GM23338 (cell line): ENCODE results near the gene ANKRD2.

ENCODE experiments used
- CREB1 ChIP-seq: fragments of 250-450 bp; sonication (Bioruptor Pico); IDR thresholded peaks from 2 replicates; pipeline ENCODE4 v1.5.0; 2020; ENCODE audit warnings: low read depth, mild to moderate bottlenecking, moderate library complexity
- CTCF ChIP-seq, 2 experiments: fragments of 200-600 bp in 1 of 2; sonication (generic) in 1 of 2; conservative IDR thresholded peaks; 2 replicates each; pipeline versions ENCODE4 v1.5.1 to v1.6.1; 2016 to 2017; ENCODE audit warnings: antibody characterized with exemption in 2 of 2, low read depth in 2 of 2, mild to moderate bottlenecking in 2 of 2, moderate library complexity in 1 of 2
- EZH2 ChIP-seq: fragments of 200-600 bp; sonication (generic); IDR thresholded peaks from one replicate; pipeline ENCODE4 v1.8.0; 2017; ENCODE audit warnings: antibody characterized with exemption, mild to moderate bottlenecking, low read depth; ENCODE audit not compliant: unreplicated experiment
- EZH2phosphoT487 ChIP-seq: fragments of 200-600 bp; sonication (generic); IDR thresholded peaks from one replicate; pipeline ENCODE4 v1.8.1; 2018; ENCODE audit warnings: antibody characterized with exemption; ENCODE audit not compliant: unreplicated experiment
- JUNB ChIP-seq: IDR thresholded peaks from one replicate; pipeline ENCODE4 v1.6.1; 2016; ENCODE audit warnings: antibody characterized with exemption; ENCODE audit not compliant: unreplicated experiment
- NANOG ChIP-seq: IDR thresholded peaks from 2 replicates; pipeline ENCODE4 v1.6.1; 2016; ENCODE audit warnings: antibody characterized with exemption, borderline replicate concordance
- POLR2AphosphoS5 ChIP-seq: IDR thresholded peaks from 2 replicates; pipeline ENCODE4 v1.6.1; 2016; ENCODE audit warnings: antibody characterized with exemption, low read depth
- STAT1 ChIP-seq: IDR thresholded peaks from one replicate; pipeline ENCODE4 v1.6.1; 2016; ENCODE audit warnings: antibody characterized with exemption; ENCODE audit not compliant: unreplicated experiment
- ZNF114 ChIP-seq: fragments of 250-450 bp; sonication (Bioruptor Pico); IDR thresholded peaks from 2 replicates; pipeline ENCODE4 v1.5.0; 2020; ENCODE audit warnings: mild to moderate bottlenecking, moderate library complexity
- ZNF331 ChIP-seq: fragments of 250-450 bp; sonication (Bioruptor Pico); IDR thresholded peaks from 2 replicates; pipeline ENCODE4 v1.5.0; 2020; ENCODE audit warnings: low read depth, mild to moderate bottlenecking, moderate library complexity
- TF ChIP-seq, protein P1 (sequence below): IDR thresholded peaks from one replicate; pipeline ENCODE4 v1.6.1; 2018; ENCODE audit warnings: antibody characterized with exemption; ENCODE audit not compliant: unreplicated experiment
- TF ChIP-seq, protein P2 (sequence below): fragments of 250-450 bp; sonication (Bioruptor Pico); IDR thresholded peaks from 2 replicates; pipeline ENCODE4 v1.5.0; 2020; ENCODE audit warnings: mild to moderate bottlenecking, moderate library complexity

DNA sequence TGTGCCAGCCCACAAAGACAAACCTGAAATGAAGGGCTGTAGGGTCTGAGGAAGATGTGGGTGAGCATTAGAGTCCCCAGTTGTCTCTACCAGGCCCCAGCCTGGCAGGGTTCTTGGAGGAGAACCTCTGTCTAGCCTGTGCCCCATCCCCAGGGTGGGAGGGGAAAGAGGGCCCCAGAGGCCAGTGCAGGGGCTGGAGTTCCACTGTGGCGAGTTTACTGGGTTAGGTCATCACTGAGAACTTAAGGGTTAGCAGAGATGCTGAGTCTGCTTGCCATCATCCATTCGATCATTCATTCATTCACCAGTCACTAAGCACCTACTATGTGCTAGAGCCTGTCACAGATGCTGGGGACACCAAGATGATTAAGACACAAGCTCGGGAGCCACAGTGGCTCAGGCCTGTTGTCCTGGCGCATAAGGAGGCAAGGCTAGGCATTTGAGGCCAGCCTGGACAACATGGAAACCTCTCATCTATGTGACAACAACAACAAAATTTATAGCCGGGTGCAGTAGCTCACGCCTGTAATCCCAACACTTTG, 2.6 kb downstream of the ANKRD2 start:
- TF ChIP-seq CTCF (conservative IDR thresholded peaks at IDR 0.05; ENCODE audit: low read depth in 2 of 2) (no peak), POLR2AphosphoS5 (no peak), EZH2 (no peak), JUNB (no peak), ZNF331 (CRISPR knock-in tag) (no peak), CREB1 (CRISPR knock-in tag) (no peak), EZH2phosphoT487 (no peak), NANOG (no peak), STAT1 (no peak), ZNF114 (CRISPR knock-in tag) (no peak)
- TF ChIP-seq, protein P1, sequence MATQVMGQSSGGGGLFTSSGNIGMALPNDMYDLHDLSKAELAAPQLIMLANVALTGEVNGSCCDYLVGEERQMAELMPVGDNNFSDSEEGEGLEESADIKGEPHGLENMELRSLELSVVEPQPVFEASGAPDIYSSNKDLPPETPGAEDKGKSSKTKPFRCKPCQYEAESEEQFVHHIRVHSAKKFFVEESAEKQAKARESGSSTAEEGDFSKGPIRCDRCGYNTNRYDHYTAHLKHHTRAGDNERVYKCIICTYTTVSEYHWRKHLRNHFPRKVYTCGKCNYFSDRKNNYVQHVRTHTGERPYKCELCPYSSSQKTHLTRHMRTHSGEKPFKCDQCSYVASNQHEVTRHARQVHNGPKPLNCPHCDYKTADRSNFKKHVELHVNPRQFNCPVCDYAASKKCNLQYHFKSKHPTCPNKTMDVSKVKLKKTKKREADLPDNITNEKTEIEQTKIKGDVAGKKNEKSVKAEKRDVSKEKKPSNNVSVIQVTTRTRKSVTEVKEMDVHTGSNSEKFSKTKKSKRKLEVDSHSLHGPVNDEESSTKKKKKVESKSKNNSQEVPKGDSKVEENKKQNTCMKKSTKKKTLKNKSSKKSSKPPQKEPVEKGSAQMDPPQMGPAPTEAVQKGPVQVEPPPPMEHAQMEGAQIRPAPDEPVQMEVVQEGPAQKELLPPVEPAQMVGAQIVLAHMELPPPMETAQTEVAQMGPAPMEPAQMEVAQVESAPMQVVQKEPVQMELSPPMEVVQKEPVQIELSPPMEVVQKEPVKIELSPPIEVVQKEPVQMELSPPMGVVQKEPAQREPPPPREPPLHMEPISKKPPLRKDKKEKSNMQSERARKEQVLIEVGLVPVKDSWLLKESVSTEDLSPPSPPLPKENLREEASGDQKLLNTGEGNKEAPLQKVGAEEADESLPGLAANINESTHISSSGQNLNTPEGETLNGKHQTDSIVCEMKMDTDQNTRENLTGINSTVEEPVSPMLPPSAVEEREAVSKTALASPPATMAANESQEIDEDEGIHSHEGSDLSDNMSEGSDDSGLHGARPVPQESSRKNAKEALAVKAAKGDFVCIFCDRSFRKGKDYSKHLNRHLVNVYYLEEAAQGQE: no peak
- TF ChIP-seq, protein P2, sequence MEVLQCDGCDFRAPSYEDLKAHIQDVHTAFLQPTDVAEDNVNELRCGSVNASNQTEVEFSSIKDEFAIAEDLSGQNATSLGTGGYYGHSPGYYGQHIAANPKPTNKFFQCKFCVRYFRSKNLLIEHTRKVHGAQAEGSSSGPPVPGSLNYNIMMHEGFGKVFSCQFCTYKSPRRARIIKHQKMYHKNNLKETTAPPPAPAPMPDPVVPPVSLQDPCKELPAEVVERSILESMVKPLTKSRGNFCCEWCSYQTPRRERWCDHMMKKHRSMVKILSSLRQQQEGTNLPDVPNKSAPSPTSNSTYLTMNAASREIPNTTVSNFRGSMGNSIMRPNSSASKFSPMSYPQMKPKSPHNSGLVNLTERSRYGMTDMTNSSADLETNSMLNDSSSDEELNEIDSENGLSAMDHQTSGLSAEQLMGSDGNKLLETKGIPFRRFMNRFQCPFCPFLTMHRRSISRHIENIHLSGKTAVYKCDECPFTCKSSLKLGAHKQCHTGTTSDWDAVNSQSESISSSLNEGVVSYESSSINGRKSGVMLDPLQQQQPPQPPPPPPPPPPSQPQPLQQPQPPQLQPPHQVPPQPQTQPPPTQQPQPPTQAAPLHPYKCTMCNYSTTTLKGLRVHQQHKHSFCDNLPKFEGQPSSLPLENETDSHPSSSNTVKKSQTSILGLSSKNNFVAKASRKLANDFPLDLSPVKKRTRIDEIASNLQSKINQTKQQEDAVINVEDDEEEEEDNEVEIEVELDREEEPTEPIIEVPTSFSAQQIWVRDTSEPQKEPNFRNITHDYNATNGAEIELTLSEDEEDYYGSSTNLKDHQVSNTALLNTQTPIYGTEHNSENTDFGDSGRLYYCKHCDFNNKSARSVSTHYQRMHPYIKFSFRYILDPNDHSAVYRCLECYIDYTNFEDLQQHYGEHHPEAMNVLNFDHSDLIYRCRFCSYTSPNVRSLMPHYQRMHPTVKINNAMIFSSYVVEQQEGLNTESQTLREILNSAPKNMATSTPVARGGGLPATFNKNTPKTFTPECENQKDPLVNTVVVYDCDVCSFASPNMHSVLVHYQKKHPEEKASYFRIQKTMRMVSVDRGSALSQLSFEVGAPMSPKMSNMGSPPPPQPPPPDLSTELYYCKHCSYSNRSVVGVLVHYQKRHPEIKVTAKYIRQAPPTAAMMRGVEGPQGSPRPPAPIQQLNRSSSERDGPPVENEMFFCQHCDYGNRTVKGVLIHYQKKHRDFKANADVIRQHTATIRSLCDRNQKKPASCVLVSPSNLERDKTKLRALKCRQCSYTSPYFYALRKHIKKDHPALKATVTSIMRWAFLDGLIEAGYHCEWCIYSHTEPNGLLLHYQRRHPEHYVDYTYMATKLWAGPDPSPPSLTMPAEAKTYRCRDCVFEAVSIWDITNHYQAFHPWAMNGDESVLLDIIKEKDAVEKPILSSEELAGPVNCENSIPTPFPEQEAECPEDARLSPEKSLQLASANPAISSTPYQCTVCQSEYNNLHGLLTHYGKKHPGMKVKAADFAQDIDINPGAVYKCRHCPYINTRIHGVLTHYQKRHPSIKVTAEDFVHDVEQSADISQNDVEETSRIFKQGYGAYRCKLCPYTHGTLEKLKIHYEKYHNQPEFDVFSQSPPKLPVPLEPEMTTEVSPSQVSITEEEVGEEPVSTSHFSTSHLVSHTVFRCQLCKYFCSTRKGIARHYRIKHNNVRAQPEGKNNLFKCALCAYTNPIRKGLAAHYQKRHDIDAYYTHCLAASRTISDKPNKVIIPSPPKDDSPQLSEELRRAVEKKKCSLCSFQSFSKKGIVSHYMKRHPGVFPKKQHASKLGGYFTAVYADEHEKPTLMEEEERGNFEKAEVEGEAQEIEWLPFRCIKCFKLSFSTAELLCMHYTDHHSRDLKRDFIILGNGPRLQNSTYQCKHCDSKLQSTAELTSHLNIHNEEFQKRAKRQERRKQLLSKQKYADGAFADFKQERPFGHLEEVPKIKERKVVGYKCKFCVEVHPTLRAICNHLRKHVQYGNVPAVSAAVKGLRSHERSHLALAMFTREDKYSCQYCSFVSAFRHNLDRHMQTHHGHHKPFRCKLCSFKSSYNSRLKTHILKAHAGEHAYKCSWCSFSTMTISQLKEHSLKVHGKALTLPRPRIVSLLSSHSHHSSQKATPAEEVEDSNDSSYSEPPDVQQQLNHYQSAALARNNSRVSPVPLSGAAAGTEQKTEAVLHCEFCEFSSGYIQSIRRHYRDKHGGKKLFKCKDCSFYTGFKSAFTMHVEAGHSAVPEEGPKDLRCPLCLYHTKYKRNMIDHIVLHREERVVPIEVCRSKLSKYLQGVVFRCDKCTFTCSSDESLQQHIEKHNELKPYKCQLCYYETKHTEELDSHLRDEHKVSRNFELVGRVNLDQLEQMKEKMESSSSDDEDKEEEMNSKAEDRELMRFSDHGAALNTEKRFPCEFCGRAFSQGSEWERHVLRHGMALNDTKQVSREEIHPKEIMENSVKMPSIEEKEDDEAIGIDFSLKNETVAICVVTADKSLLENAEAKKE (CRISPR knock-in tag): no peak
